ENCODE data around the gene PPHLN1. TPM values are rescaled to one million over a fixed set of nuclear protein-coding genes. Genes with fewer than 3 reads are reported as not detected.

Gene PPHLN1
- total and polyA plus RNA-seq, 7 experiments from 2014 or later = 89.1 to 182 (median 90.9) TPM

DNA sequence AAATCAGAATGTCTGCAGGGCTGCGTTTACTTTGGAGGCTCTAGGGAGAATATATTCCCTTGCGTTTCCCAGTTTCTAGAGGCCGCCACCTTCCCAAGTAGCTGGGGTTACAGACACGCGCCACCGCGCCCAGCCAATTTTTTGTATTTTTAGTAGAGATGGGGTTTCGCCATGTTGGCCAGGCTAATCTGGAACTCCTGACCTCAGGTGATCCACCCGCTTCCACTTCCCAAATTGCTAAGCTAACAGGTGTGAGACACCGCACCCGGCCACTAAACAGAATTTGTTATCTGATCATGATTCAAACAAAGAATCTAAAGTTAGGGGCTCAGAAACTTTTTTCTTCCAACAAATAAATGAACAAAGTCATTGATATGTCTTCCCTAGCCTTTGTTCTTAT lies 114.6 kb downstream of the PPHLN1 start:
- peaks cover 0 to 10% (median 0%) of the 10 kb centered on the region in 3 experiments for H3K9me3 ChIP-seq (ENCODE audit: control insufficient read depth in 2 of 3, low read length in 3 of 3)
- H3K4me3 Mint-ChIP-seq = no peak overlapping the region
- no peak overlapping the region for H3K27ac Mint-ChIP-seq
- peaks cover 0 to 10% (median 0%) of the 10 kb centered on the region in 7 donors for H3K4me1 Mint-ChIP-seq
- H3K36me3 ChIP-seq (ENCODE audit: control insufficient read depth in 2 of 3, insufficient read depth in 3 of 3, low read length in 3 of 3) = peaks cover 6 to 55% (median 9%) of the 10 kb centered on the region in 3 experiments
- peaks cover 0 to 33% (median 6%) of the 10 kb centered on the region in 11 donors for H3K9me3 Mint-ChIP-seq
- ATAC-seq (no peak), DNase-seq (no peak)
- CTCF ChIA-PET = no interaction called here
- no peak overlapping the region for H3K4me3 ChIP-seq (ENCODE audit: low read length)
- peaks cover 20 to 83% (median 75%) of the 10 kb centered on the region in 5 donors for H3K36me3 Mint-ChIP-seq
- POLR2A ChIA-PET = no interaction called here
- intact Hi-C loops (cut with micrococcal nuclease) = no loop called here
- H3K27me3 Mint-ChIP-seq = no peaks in the 10 kb centered on the region
- no peak overlapping the region for H3K27ac ChIP-seq (ENCODE audit: low read depth, low read length)
- no peaks in the 10 kb centered on the region for H3K4me1 ChIP-seq (ENCODE audit: control insufficient read depth in 2 of 2, insufficient read depth in 2 of 2, low read length in 2 of 2)
- no peaks in the 10 kb centered on the region for H3K27me3 ChIP-seq (ENCODE audit: control insufficient read depth in 2 of 2, insufficient read depth in 2 of 2, low read length in 2 of 2)

DNA sequence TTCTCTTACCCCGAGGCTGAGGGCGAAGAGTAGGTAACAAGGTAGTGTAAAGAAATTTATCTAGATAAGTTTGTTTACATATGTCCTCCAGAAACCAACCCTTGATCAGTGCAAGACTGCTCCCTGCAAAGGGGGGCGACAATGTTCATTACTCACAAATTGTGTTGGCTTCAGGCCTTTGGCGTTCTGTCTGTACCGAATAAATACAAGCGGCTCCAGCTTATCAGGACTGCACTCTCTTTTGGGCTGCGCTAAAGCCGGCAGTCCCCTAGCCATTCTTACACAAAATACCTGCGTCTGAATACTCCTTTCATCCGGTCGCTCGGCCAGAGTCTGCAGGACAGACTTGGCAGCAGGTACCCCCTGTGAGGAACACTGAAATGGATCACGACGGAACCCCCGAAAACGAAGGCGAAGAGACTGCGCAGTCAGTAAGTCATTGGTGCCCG lies 116.4 kb downstream of the PPHLN1 start:
- Histone ChIP-seq H3K9me3 (ENCODE audit: control insufficient read depth in 2 of 3, low read length in 3 of 3) (peaks cover 0 to 10% (median 0%) of the 10 kb centered on the region in 3 experiments), H3K4me1 (ENCODE audit: control insufficient read depth in 2 of 2, insufficient read depth in 2 of 2, low read length in 2 of 2) (no peaks in the 10 kb centered on the region), H3K4me3 (ENCODE audit: low read length) (no peak overlapping the region), H3K36me3 (ENCODE audit: control insufficient read depth in 2 of 3, insufficient read depth in 3 of 3, low read length in 3 of 3) (peaks cover 6 to 72% (median 9%) of the 10 kb centered on the region in 3 experiments), H3K27ac (ENCODE audit: low read depth, low read length) (no peak overlapping the region), H3K27me3 (ENCODE audit: control insufficient read depth in 2 of 2, insufficient read depth in 2 of 2, low read length in 2 of 2) (no peaks in the 10 kb centered on the region)
- ChIA-PET POLR2A (no interaction called here), CTCF (no interaction called here)
- Mint-ChIP-seq H3K4me3 (no peak overlapping the region), H3K4me1 (peaks cover 0 to 6% (median 0%) of the 10 kb centered on the region in 7 donors), H3K9me3 (peaks cover 0 to 33% (median 6%) of the 10 kb centered on the region in 11 donors), H3K27ac (no peak overlapping the region), H3K36me3 (peaks cover 16 to 83% (median 78%) of the 10 kb centered on the region in 5 donors), H3K27me3 (no peaks in the 10 kb centered on the region)
- no peak for DNase-seq
- intact Hi-C loops (cut with micrococcal nuclease) = no loop called here
- no peak for ATAC-seq

DNA sequence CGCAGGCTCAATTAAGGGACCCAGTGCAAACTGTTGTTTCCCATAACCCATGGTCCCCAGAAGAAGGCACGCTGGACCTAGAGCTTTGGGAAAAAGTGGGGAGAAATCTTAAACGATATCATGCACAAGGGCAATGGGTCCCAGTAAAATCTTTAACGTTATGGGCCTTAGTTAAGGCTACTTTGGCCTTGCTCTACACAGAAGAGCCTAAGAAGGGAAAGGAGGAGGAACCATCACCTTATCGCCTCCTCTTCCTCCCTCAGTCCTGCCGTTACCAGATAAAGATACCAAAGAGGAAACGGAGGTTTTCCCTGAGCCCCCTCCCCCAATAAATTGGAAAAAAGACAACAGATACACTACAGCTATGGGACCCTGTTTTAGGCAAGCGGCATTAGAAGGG lies 116.9 kb downstream of the PPHLN1 start:
- peaks cover 16 to 85% (median 78%) of the 10 kb centered on the region in 5 donors for H3K36me3 Mint-ChIP-seq
- no peak overlapping the region for H3K27ac Mint-ChIP-seq
- ChIA-PET CTCF (no interaction called here), POLR2A (no interaction called here)
- H3K36me3 ChIP-seq (ENCODE audit: control insufficient read depth in 2 of 3, insufficient read depth in 3 of 3, low read length in 3 of 3) = peaks cover 6 to 72% (median 9%) of the 10 kb centered on the region in 3 experiments
- no peak for DNase-seq
- no peak overlapping the region for H3K4me3 Mint-ChIP-seq
- intact Hi-C loops (cut with micrococcal nuclease) = no loop called here
- no peaks in the 10 kb centered on the region for H3K27me3 ChIP-seq (ENCODE audit: control insufficient read depth in 2 of 2, insufficient read depth in 2 of 2, low read length in 2 of 2)
- H3K27ac ChIP-seq (ENCODE audit: low read depth, low read length) = no peak overlapping the region
- H3K9me3 ChIP-seq (ENCODE audit: control insufficient read depth in 2 of 3, low read length in 3 of 3) = peaks cover 0 to 10% (median 0%) of the 10 kb centered on the region in 3 experiments
- H3K4me3 ChIP-seq (ENCODE audit: low read length) = no peak overlapping the region
- peaks cover 0 to 33% (median 6%) of the 10 kb centered on the region in 11 donors for H3K9me3 Mint-ChIP-seq
- no peaks in the 10 kb centered on the region for H3K27me3 Mint-ChIP-seq
- peaks cover 0 to 6% (median 0%) of the 10 kb centered on the region in 7 donors for H3K4me1 Mint-ChIP-seq
- no peaks in the 10 kb centered on the region for H3K4me1 ChIP-seq (ENCODE audit: control insufficient read depth in 2 of 2, insufficient read depth in 2 of 2, low read length in 2 of 2)
- no peak for ATAC-seq

DNA sequence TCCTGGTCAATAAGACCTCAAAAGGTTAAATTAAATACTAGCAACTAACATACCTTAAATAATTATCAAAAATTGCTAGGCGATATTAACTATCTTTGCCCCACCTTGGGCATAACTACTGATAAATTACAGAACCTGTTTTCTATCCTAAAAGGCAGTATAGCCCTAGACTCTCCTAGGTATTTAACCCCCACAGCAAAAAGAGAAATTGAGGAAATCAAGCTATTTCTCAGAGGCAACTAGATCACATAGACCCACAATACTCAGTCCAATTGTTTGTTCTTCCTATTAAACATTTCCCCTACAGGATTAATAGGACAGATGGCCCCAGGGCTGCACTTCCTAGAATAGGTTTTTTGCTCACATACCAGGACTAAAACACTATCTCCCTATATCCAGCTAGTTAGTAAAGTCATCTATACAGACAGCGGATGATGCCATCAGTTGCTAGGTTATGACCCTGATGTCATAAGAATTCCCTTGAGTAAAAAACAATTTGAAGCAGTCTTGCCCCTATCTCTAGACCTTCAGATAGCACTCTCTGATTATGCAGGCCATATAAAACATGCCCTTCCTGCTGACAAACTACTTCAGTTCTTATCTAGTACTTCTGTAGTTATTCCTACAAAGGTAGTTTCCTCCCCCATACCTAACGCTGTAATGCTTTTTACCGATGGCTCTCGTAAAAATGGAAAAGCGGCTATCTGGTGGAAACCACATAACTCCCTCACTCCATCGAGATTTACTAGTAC lies 118.4 kb downstream of the PPHLN1 start:
- Histone ChIP-seq H3K4me3 (ENCODE audit: low read length) (no peak overlapping the region), H3K27me3 (ENCODE audit: control insufficient read depth in 2 of 2, insufficient read depth in 2 of 2, low read length in 2 of 2) (no peaks in the 10 kb centered on the region), H3K9me3 (ENCODE audit: control insufficient read depth in 2 of 3, low read length in 3 of 3) (peaks cover 0 to 10% (median 0%) of the 10 kb centered on the region in 3 experiments), H3K4me1 (ENCODE audit: control insufficient read depth in 2 of 2, insufficient read depth in 2 of 2, low read length in 2 of 2) (no peaks in the 10 kb centered on the region), H3K27ac (ENCODE audit: low read depth, low read length) (no peak overlapping the region), H3K36me3 (ENCODE audit: control insufficient read depth in 2 of 3, insufficient read depth in 3 of 3, low read length in 3 of 3) (peaks cover 6 to 72% (median 9%) of the 10 kb centered on the region in 3 experiments)
- POLR2A ChIA-PET = interaction anchor here (1.1 kb wide), 1 partner anchor 34 kb away, joined by 3 read pairs; no protein-coding TSS in a partner anchor
- Mint-ChIP-seq H3K9me3 (peaks cover 0 to 33% (median 6%) of the 10 kb centered on the region in 11 donors), H3K27ac (peak overlapping the region in 2 of 9 donors; percentile 2 to 9), H3K36me3 (peaks cover 17 to 91% (median 81%) of the 10 kb centered on the region in 5 donors), H3K4me3 (no peak overlapping the region), H3K4me1 (peaks cover 0 to 6% (median 0%) of the 10 kb centered on the region in 7 donors), H3K27me3 (no peaks in the 10 kb centered on the region)
- intact Hi-C loops (cut with micrococcal nuclease) = no loop called here
- CTCF ChIA-PET = no interaction called here
- DNase-seq (no peak), ATAC-seq (no peak)

DNA sequence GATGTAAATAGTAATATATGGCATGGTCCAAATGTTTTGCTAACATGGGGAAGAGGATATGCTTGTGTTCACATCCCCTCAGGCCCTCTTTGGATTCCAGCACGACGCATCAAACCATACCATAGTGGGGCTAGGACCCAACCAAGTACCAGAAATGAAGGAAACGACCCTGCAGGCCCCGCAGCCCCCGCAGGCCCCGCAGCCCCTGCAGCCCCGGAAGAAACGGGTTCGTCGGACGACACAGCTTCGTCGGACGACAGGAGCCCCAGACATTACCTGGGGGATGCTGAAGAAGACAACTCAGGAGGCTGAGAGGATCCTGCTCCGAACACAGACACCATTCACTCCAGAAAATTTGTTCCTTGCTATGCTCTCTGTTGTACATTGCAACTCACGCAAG lies 119.9 kb downstream of the PPHLN1 start:
- ATAC-seq = no peak
- intact Hi-C loops (cut with micrococcal nuclease) = no loop called here
- Histone ChIP-seq H3K4me1 (ENCODE audit: control insufficient read depth in 2 of 2, insufficient read depth in 2 of 2, low read length in 2 of 2) (no peaks in the 10 kb centered on the region), H3K9me3 (ENCODE audit: control insufficient read depth in 2 of 3, low read length in 3 of 3) (peaks cover 0 to 10% (median 0%) of the 10 kb centered on the region in 3 experiments), H3K27ac (ENCODE audit: low read depth, low read length) (no peak overlapping the region), H3K27me3 (ENCODE audit: control insufficient read depth in 2 of 2, insufficient read depth in 2 of 2, low read length in 2 of 2) (no peaks in the 10 kb centered on the region), H3K4me3 (ENCODE audit: low read length) (no peak overlapping the region), H3K36me3 (ENCODE audit: control insufficient read depth in 2 of 3, insufficient read depth in 3 of 3, low read length in 3 of 3) (peaks cover 6 to 64% (median 9%) of the 10 kb centered on the region in 3 experiments)
- Mint-ChIP-seq H3K4me1 (peaks cover 0 to 6% (median 0%) of the 10 kb centered on the region in 7 donors), H3K4me3 (no peak overlapping the region), H3K27me3 (no peaks in the 10 kb centered on the region), H3K27ac (no peak overlapping the region), H3K9me3 (peaks cover 0 to 33% (median 6%) of the 10 kb centered on the region in 11 donors), H3K36me3 (peaks cover 18 to 94% (median 75%) of the 10 kb centered on the region in 5 donors)
- ChIA-PET POLR2A (no interaction called here), CTCF (no interaction called here)
- no peak for DNase-seq

DNA sequence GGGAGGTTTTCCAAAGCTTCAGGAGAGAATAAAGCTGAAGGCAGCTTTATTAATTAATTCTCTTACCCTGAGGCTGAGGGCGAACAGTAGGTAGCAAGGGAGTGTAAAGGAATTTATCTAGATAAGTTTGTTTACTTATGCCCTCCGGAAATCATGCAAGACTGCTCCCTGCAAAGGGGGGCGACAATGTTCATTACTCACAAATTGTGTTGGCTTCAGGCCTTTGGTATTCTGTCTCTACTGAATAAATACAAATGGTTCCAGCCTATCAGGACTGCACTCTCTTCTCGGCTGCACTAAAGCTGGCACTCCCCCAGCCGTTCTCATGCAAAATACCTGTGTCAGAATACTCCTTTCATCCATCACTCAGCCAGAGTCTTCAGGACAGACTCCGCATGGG lies 120.8 kb downstream of the PPHLN1 start:
- no peaks in the 10 kb centered on the region for H3K4me1 ChIP-seq (ENCODE audit: control insufficient read depth in 2 of 2, insufficient read depth in 2 of 2, low read length in 2 of 2)
- POLR2A ChIA-PET = no interaction called here
- H3K36me3 Mint-ChIP-seq = peaks cover 13 to 89% (median 68%) of the 10 kb centered on the region in 5 donors

More for the DNA sequence above, 120.8 kb downstream of the PPHLN1 start:
- Mint-ChIP-seq H3K27ac (no peak overlapping the region), H3K4me1 (peaks cover 0 to 6% (median 0%) of the 10 kb centered on the region in 7 donors), H3K27me3 (no peaks in the 10 kb centered on the region), H3K9me3 (peaks cover 0 to 31% (median 6%) of the 10 kb centered on the region in 11 donors), H3K4me3 (no peak overlapping the region)
- H3K27me3 ChIP-seq (ENCODE audit: control insufficient read depth in 2 of 2, insufficient read depth in 2 of 2, low read length in 2 of 2) = no peaks in the 10 kb centered on the region
- H3K27ac ChIP-seq (ENCODE audit: low read depth, low read length) = no peak overlapping the region
- no peak overlapping the region for H3K4me3 ChIP-seq (ENCODE audit: low read length)
- intact Hi-C loops (cut with micrococcal nuclease) = no loop called here
- peaks cover 6 to 56% (median 9%) of the 10 kb centered on the region in 3 experiments for H3K36me3 ChIP-seq (ENCODE audit: control insufficient read depth in 2 of 3, insufficient read depth in 3 of 3, low read length in 3 of 3)
- ATAC-seq = no peak
- peaks cover 0 to 10% (median 0%) of the 10 kb centered on the region in 3 experiments for H3K9me3 ChIP-seq (ENCODE audit: control insufficient read depth in 2 of 3, low read length in 3 of 3)
- no peak for DNase-seq
- CTCF ChIA-PET = no interaction called here
